ENCODE data around the gene PDZD2.
"Not testable (repeated sequence)": the region's sequence is repeated elsewhere in the genome, so short reads cannot be mapped to it uniquely, and the experiment has no call there.

The PDZD2 gene

DNA sequence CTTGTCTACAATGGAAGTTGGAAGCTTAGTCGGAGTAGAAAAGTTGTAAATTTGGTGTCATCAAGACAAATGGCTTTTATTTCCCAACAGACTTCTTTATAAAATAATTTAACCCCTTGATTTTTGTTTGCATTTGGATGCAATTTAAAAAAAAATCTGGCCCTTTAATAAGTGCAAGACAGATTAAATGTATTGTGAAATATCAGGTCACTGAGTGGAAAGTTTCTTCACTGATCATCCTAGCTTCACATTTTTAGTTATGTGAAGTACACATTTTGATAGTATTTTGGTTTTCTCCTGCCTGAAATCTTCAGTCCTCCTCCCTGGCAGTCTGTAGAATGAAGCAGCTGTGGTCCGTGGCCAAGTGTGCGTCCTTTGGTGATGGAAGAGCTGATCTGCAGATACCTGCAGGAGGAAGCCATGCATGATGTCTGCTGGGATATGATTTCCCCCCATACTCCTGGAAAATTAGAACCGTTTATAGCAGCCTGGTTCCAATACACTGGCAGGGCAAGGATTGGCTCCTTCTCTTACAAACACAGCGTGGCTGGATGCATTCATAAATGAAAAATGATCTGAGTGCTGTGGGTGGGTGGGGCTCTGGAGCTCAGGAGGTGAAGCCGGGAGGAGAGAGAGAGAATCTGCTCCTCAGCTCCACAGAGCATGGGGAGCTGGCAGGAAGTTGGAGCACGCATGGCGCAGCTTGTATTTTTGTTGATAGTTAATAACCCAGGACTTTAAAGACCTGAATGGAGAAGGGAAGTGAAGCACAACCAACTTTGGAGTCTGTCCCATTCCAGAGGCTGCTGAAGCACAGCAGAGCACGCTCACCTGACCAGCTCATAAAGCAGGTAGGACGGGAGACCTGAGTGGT is 296.8 kb downstream of the PDZD2 start:
- no peak for DNase-seq (ENCODE audit: low read depth)

- no peak for DNase-seq (ENCODE audit: low read depth)
Observed at GRCh38 chr5:31936683-31937082, 297.8 kb downstream of the PDZD2 start.

DNA sequence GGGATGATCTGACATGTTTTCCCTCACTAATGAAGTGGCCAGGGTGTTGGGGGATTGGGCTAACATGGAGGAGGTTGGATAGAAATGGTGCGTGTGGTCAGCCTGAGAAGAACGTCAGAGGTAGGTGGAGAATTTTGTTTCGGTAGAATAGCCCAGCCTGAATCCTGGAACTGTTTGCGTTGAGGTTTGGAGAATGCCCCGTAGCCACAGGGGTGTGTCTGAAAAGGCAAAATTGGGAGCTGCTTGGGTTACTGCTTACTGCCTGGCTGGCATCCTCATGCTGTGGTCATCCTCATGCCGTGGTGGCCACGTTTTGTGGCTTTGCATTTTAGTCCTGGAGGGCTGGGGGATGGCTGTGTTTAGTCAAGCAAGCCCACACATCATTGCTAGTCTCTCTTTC is 298.3 kb downstream of the PDZD2 start:
- no peak for DNase-seq (ENCODE audit: low read depth)

DNA sequence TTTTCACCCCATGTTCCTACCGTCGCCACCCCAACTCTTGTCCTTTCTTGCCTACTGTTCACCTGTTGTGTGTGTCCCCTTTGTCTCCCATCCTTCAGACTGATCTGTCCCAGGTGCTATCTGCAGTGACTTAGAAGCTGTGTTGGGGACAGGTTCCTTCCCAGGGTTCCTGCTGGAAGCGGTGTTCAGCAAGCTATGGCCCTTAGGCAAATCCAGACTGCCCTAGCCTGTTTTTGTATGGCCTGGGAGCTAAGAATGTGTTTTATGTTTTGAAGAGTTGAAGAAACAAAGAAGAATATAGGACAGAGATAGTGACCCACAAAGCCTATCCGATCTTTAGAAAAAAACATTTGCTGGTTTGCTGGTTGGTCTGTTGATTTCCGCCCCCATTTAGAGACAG is 298.8 kb downstream of the PDZD2 start:
- DNase-seq (ENCODE audit: low read depth): no peak

DNA sequence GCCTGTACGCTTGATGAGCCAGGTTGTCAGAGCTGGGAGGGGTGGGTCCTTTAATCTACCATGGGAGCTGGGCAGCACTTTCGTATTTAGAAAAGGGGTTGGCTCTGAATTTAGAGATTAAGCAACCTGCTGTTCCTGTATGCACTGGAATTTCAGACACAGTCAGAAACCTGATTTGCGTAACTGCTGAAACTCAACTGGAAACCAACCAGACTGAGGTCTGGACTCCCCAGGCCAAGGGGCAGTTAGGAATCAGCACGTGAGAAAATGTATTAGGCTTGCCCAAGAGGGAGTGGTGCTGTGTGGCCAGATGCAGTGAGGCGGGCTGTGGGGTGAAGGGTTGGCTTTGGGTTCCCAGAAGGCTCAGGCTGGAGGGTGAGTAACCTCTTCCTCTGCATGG is 300.2 kb downstream of the PDZD2 start:
- DNase-seq (ENCODE audit: low read depth): no peak

- DNase-seq (ENCODE audit: low read depth): no peak
Observed at GRCh38 chr5:31941151-31941755, 302.3 kb downstream of the PDZD2 start.

GRCh38 chr5:31942546-31942945 is 303.6 kb downstream of the PDZD2 start:
- no peak for DNase-seq (ENCODE audit: low read depth)

DNA sequence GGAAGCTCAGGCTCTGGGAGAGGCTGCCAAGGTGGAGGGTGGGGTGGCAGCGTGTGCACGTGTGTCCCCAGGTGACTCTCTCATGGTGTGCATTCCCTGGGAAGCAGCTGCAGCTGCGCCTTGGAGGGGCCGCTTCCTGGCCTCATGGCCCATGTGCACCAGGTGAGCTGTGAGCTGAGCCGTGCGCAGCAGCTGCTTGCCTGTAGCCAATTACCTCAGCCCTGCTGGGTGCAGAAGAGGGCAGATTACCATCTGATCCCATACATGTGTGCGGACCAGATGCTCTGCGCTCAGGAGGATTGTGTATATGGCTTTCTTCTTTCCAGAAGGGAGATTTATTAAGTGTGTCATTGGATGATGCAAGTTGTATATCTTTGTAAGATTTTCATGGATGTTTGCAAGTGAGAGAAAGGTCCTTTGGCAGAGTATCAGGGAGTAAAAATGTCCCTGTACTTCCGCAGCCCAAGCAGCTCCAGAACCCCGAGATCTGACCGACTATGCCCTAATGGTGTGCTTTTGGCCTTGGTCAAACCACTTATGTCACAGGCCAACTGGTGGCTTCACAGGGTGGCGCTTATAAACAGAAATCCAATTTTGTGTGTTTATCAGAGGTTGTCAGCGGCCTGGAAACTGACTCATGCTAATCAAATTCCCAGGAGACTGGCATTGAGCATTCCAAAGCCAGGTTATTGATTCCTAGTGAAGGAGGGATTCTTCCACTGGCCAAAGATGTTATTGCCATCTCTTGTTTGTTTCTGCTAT is 305.9 kb downstream of the PDZD2 start:
- no peak for DNase-seq (ENCODE audit: low read depth)

GRCh38 chr5:31948006-31948405 is 309.1 kb downstream of the PDZD2 start:
- DNase-seq (ENCODE audit: low read depth): no peak

DNA sequence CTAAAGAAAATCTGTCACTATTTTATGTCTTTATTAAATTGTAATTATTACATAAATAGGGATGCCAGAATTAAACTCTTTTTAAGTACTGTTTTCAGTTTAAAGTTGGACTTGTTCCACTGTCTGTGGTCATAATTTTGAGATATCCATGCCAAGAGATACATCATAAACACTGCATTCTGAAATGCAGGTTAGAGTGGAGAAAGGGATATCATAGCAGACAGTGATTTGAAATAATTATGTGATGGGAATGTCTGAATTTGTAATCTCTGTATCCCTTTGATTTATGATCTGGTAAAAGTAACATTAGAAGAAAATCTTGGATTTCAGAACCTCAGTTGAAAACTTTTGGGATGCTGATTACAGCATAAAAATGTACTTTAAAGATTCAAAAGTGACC is 313.1 kb downstream of the PDZD2 start:
- DNase-seq (ENCODE audit: low read depth): no peak

DNA sequence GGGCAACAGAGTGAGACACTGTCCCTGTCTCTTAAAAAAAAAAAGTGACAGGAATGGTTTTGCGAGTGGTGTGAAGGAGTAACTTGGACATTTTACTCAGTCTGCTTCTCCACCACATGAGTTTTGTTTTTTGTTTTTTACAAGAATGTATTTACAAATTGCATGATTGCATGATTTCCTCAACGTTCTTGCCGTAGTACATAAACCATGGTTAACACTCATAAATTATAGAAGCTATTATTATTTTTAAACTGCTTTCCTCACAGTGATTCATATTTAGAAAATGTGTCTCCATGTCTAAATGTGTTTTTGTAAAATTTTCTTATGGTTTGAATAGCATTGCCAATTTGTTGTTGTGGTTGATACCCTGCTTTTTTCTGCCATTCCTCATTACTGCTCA is 315.2 kb downstream of the PDZD2 start:
- DNase-seq (ENCODE audit: low read depth): no peak

- no peak for DNase-seq (ENCODE audit: low read depth)
Observed at GRCh38 chr5:31957151-31957550, 318.2 kb downstream of the PDZD2 start.

DNA sequence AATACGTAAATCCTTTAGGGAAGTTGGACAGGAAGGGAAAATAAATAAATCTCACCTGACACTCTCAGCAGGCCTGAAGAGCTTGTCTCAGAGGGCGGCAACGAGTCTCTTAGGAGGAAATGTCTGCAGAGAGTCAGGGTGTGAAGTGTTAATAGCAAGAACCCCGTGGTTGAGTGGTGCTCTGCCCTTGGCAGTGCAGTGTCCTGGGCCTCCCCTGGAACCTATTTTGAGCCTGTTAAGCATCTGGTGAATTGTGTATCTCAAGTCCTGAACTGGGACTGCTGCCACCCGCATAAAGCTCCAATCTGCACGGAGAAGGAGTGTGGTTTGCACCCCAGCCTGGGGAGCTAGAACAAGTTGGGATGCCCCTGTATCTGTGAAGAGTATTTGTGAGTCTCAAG is 323.4 kb downstream of the PDZD2 start:
- no peak for DNase-seq (ENCODE audit: low read depth)

DNA sequence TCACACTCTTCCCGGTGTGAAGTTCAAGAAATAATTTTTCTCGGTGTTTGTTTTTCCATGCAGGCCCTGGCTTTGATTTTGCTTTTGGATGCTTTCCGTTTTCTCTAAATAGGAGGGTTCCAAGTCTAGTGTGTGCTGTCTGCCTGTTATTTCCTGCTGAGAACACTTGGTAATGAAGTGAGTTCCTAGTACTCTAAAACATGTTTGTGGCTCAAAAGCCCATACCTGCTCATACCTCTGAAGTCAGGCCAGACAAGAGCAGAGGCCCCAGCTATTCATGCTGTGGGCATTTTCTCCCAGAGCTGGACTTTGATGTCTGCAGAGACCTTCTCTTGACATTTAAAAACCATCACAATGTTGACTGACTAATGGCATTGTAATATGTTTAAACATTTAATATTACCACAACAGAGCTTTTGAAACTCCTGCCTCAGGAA is 324.0 kb downstream of the PDZD2 start:
- DNase-seq (ENCODE audit: low read depth): no peak

DNA sequence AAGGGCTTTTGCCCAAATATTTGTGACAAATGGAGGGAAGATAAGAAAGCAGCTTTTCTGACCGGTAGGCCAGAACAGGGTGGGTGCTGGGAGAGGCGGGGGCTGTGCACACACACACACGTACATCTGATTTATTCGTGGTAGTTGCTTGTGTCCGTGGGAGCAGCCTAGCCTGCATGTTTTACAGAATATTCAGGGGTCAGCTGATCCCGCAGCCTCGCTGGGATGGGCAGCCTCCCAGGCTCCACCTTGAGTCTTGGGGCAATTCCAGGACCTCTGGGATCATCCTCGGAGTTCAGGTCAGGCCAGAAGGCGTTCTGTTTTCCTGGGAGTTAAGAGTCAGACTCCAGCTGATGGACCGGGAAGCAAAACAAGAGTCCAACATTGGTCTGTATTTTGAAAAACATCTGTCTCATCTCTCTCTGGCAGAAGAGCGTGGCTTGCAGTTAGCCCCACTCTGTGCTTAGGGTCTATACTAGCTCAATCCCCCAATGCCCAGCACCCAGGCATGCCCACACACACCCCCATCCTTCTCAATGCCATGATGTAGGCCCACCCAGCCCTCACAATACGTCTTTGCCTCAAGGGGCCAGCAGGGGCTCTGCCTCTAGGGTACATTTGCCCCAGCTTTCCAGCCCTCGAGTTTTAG is 324.6 kb downstream of the PDZD2 start:
- DNase-seq (ENCODE audit: low read depth): no peak

GRCh38 chr5:31964007-31964360 is 325.1 kb downstream of the PDZD2 start:
- DNase-seq (ENCODE audit: low read depth): no peak

DNA sequence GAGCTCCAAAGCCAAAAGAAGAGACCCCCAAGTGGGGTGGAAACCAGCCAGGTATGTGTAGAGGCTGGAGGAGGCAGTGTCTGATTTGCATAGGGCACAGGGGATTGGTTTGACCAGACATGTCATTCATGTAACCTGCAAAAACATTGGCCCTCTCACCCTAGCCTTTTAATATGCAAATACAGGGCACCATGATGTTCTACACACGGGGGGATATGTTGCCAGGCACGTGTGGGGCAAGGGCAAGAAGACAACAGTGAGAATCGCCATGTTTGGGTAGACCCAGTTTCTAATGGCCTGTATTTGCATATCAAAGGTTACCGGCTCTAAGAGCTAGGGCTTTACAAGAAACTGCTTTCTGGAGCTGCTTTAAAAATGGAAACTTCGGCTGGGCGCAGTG is 326.3 kb downstream of the PDZD2 start:
- no peak for DNase-seq (ENCODE audit: low read depth)

- no peak for DNase-seq (ENCODE audit: low read depth)
Observed at GRCh38 chr5:31966936-31967335, 328.0 kb downstream of the PDZD2 start.

DNA sequence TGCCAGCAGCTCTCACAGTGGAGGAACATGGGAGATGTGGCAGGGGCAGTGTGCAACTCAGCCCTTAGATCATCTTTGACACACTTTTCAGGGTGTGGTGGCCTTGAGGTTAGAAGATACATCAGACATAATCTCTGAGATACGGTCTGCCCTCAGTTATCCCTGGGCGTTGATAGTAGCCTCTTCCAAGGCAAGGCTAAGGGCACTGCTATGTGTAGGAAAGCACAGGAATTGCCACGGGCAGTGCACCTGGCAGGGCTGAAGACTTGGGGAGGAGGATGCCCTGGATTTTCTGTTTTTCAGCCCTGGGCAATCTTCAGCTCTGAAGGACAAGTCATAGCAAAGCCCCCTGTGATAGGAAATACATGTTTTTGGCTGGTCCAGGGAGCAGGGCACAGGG is 328.5 kb downstream of the PDZD2 start:
- DNase-seq (ENCODE audit: low read depth): no peak

GRCh38 chr5:31972558-31972957 is 333.6 kb downstream of the PDZD2 start:
- no peak for DNase-seq (ENCODE audit: low read depth)

- not testable (repeated sequence) for DNase-seq (ENCODE audit: low read depth)
Observed at GRCh38 chr5:31975189-31975612, 336.3 kb downstream of the PDZD2 start.

- DNase-seq (ENCODE audit: low read depth): no peak
Observed at GRCh38 chr5:31976169-31976568, 337.2 kb downstream of the PDZD2 start.
